Neutrophil (primary cell): Measurements from ENCODE around the gene ZIC1.

Experiments
- H3K27ac ChIP-seq: fragments of 200-600 bp; sonication (generic); 2 replicates; pipeline ENCODE4 v1.5.1; 2016; ENCODE audit warnings: mild to moderate bottlenecking, moderate library complexity
- H3K27me3 ChIP-seq: fragments of 200-600 bp; sonication (generic); 2 replicates; pipeline ENCODE4 v1.6.0; 2016; ENCODE audit warnings: mild to moderate bottlenecking
- H3K36me3 ChIP-seq: fragments of 200-600 bp; sonication (generic); 2 replicates; pipeline ENCODE4 v1.5.1; 2017
- H3K4me1 ChIP-seq, 2 experiments: fragments of 200-600 bp in 1 of 2; sonication (generic) in 1 of 2; 1 replicate in 1 of 2; 2 replicates in 1 of 2; pipeline versions ENCODE4 v1.5.1 to v1.6.1; 2013 to 2016; ENCODE audit warnings: low read depth in 1 of 2, low read length in 1 of 2, mild to moderate bottlenecking in 1 of 2, moderate library complexity in 1 of 2; ENCODE audit not compliant: control insufficient read depth in 1 of 2, insufficient read depth in 1 of 2
- H3K4me3 ChIP-seq, 2 experiments: fragments of 200-600 bp in 1 of 2; sonication (generic) in 1 of 2; 1 replicate in 1 of 2; 2 replicates in 1 of 2; pipeline ENCODE4 v1.5.1; 2013 to 2016; ENCODE audit warnings: low read depth in 1 of 2, low read length in 1 of 2, mild to moderate bottlenecking in 1 of 2, moderate library complexity in 1 of 2
- H3K9me3 ChIP-seq: fragments of 200-600 bp; sonication (generic); 2 replicates; pipeline ENCODE4 v1.5.1; 2016
- CTCF ChIP-seq: fragments of 200-600 bp; sonication (generic); IDR thresholded peaks from 2 replicates; pipeline ENCODE4 v1.5.1; 2016; ENCODE audit warnings: antibody characterized with exemption

Gene ZIC1

GRCh38 chr3:147373301-147373700 lies 35.9 kb upstream of the ZIC1 start:
- no peak for TF ChIP-seq CTCF
- Histone ChIP-seq H3K4me1 (no peaks in the 10 kb centered on the region), H3K27ac (no peak overlapping the region), H3K4me3 (no peak overlapping the region), H3K9me3 (no peaks in the 10 kb centered on the region), H3K36me3 (no peaks in the 10 kb centered on the region), H3K27me3 (peaks cover 100% of the 10 kb centered on the region)

GRCh38 chr3:147377412-147378367 lies 31.5 kb upstream of the ZIC1 start:
- no peak overlapping the region for H3K4me3 ChIP-seq
- no peak for TF ChIP-seq CTCF
- H3K27ac ChIP-seq, result no peak overlapping the region
- no peaks in the 10 kb centered on the region for H3K9me3 ChIP-seq
- no peaks in the 10 kb centered on the region for H3K36me3 ChIP-seq
- peaks cover 100% of the 10 kb centered on the region for H3K27me3 ChIP-seq
- H3K4me1 ChIP-seq, result no peaks in the 10 kb centered on the region

DNA sequence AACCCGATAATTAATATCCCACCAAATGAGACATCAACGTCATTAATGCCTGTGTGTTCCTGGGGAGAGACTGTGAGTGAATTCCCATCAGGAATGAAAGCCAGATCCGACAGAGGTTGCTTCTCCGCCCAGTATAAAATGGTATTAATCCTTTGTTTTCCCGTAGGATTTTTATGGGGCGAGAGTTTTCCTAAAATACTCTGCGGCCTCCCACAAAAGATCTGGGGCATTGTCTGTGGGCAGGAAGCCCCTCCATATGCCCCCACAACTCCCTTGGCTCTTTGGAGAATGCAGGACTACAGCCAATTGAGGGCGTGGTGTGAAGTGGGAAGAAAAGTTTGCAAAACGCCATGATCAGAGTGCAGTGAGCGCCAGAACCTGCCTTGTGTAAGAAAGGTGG lies 29.5 kb upstream of the ZIC1 start:
- Histone ChIP-seq H3K27me3 (peaks cover 100% of the 10 kb centered on the region), H3K4me1 (no peaks in the 10 kb centered on the region), H3K4me3 (no peak overlapping the region), H3K27ac (no peak overlapping the region), H3K36me3 (no peaks in the 10 kb centered on the region), H3K9me3 (no peaks in the 10 kb centered on the region)
- no peak for TF ChIP-seq CTCF

- TF ChIP-seq CTCF, result no peak
- H3K4me1 ChIP-seq, result no peaks in the 10 kb centered on the region
- no peaks in the 10 kb centered on the region for H3K36me3 ChIP-seq
- H3K27ac ChIP-seq, result no peak overlapping the region
- H3K4me3 ChIP-seq, result no peak overlapping the region
- no peaks in the 10 kb centered on the region for H3K9me3 ChIP-seq
- peaks cover 100% of the 10 kb centered on the region for H3K27me3 ChIP-seq
Measured at GRCh38 chr3:147380387-147380951, 28.7 kb upstream of the ZIC1 start.

DNA sequence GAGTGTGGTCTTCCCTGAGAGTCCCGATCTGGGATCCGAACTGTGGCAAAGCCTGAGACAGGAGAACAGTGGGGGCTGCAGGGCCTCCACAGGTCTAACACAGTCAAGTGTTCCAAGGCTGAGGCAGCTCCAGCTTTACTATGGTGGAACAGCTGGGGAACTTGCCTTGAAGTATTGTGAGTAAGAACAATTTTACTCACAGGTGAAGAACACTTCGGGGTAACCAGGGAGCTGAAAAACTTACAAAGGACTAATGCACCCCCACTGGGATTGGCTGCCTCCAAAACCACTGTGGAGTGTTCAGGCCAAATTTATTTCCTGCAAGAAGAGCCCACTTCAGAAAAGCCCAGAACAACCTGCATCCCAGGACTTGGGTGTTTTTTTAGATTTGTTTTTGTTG lies 28.2 kb upstream of the ZIC1 start:
- Histone ChIP-seq H3K4me1 (no peaks in the 10 kb centered on the region), H3K27me3 (peaks cover 100% of the 10 kb centered on the region)

More for the DNA sequence above, 28.2 kb upstream of the ZIC1 start:
- no peaks in the 10 kb centered on the region for H3K9me3 ChIP-seq
- no peak for TF ChIP-seq CTCF
- H3K36me3 ChIP-seq, result no peaks in the 10 kb centered on the region
- no peak overlapping the region for H3K27ac ChIP-seq
- H3K4me3 ChIP-seq, result no peak overlapping the region
